ENCODE measurements around the gene RAD21L1. TPM values are rescaled to one million over a fixed set of nuclear protein-coding genes. Genes with fewer than 3 reads are reported as not detected.

RAD21L1 gene
- total RNA-seq, 4 donors from 2014 or later = 0.34 TPM; not detected in 3

DNA sequence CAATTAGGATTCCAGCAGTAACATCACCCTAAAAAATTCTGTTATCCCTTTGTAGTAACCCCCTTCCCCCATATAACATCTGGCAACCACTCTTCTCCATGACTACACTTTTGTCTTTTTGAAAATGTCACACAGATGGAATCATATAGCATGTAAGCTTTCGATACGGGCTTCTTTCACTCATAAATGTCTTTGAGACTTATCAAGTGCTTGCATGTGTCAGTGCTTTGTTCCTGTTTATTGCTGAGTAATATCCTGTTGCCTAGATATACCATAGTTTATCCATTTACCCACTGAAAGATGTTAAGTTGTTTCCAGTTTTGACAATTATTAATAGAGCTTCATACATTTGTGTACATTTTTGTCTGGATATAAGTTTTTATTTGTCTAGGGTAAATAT, 29.8 kb downstream of the RAD21L1 start:
- TF ChIP-seq POLR2A (IDR thresholded peaks at IDR 0.05) (no peak), POLR2AphosphoS5 (IDR thresholded peaks at IDR 0.05) (no peak), EP300 (IDR thresholded peaks at IDR 0.05) (no peak)
- TF ChIP-seq, protein P1, sequence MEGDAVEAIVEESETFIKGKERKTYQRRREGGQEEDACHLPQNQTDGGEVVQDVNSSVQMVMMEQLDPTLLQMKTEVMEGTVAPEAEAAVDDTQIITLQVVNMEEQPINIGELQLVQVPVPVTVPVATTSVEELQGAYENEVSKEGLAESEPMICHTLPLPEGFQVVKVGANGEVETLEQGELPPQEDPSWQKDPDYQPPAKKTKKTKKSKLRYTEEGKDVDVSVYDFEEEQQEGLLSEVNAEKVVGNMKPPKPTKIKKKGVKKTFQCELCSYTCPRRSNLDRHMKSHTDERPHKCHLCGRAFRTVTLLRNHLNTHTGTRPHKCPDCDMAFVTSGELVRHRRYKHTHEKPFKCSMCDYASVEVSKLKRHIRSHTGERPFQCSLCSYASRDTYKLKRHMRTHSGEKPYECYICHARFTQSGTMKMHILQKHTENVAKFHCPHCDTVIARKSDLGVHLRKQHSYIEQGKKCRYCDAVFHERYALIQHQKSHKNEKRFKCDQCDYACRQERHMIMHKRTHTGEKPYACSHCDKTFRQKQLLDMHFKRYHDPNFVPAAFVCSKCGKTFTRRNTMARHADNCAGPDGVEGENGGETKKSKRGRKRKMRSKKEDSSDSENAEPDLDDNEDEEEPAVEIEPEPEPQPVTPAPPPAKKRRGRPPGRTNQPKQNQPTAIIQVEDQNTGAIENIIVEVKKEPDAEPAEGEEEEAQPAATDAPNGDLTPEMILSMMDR (IDR thresholded peaks at IDR 0.05) = no peak
- WGBS = 60% methylated on average over 2 of the region's 2 CpGs
- Histone ChIP-seq H3K27me3 (peaks cover 29% of the 10 kb centered on the region), H3K4me3 (no peak overlapping the region), H3K9me3 (no peaks in the 10 kb centered on the region), H3K27ac (no peak overlapping the region), H3K4me1 (no peaks in the 10 kb centered on the region), H3K36me3 (no peaks in the 10 kb centered on the region)
- no peak for DNase-seq (ENCODE audit: low spot score in 2 of 2)

DNA sequence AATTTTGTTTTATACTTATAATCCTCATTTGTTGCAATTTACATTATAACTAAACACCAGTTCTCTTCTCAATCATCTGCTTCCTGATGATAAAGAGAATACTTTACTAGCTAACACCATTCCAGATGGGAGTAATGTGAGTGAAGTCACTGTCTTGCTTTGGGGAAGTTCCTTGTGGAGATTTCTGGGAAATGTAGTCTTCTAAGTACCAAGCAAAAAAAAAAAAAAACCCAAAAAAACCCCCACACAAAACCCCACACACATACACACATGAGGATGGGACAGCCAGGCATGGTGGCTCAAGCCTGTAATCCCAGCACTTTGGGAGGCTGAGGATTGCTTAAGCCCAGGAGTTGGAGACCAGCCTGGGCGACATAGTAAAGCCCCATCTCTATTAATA, 38.0 kb downstream of the RAD21L1 start:
- Histone ChIP-seq H3K36me3 (no peaks in the 10 kb centered on the region), H3K4me1 (peaks cover 18% of the 10 kb centered on the region), H3K27me3 (no peaks in the 10 kb centered on the region), H3K4me3 (no peak overlapping the region), H3K9me3 (no peaks in the 10 kb centered on the region), H3K27ac (no peak overlapping the region)
- no peak for TF ChIP-seq POLR2A (IDR thresholded peaks at IDR 0.05)
- TF ChIP-seq, protein P1 (IDR thresholded peaks at IDR 0.05) = no peak
- 74% methylated on average over 1 of the region's 1 CpG for WGBS
- no peak for DNase-seq (ENCODE audit: low spot score in 2 of 2)

DNA sequence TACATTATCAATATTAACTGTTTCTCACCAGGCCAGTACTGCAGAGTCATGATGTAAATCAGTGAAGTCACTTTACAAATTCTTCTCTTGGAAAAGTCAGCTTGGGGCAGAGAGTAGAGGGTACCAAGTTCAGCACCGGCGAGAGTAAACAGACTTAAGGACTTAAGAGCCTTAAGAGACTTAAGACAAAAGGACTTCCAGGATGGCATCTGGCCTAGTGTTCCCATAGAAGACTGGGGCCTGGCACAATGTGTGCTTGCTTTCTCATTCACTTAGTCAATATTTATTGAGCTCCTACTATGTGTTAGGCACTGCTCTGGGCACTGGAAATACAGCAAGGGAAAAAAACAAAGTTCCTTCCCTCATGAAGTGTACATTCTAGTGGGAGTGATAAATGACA, 38.9 kb downstream of the RAD21L1 start:
- no peaks in the 10 kb centered on the region for H3K9me3 ChIP-seq
- H3K36me3 ChIP-seq = no peaks in the 10 kb centered on the region
- no peak overlapping the region for H3K27ac ChIP-seq
- no peaks in the 10 kb centered on the region for H3K27me3 ChIP-seq
- WGBS = 93% methylated on average over 2 of the region's 2 CpGs
- H3K4me1 ChIP-seq = peaks cover 18% of the 10 kb centered on the region
- DNase-seq (ENCODE audit: low spot score in 2 of 2) = no peak
- no peak overlapping the region for H3K4me3 ChIP-seq
- TF ChIP-seq POLR2AphosphoS5 (IDR thresholded peaks at IDR 0.05) = no peak
- TF ChIP-seq, protein P1 (IDR thresholded peaks at IDR 0.05) = no peak
- TF ChIP-seq EP300 (IDR thresholded peaks at IDR 0.05) = no peak
- TF ChIP-seq POLR2A (IDR thresholded peaks at IDR 0.05) = no peak

DNA sequence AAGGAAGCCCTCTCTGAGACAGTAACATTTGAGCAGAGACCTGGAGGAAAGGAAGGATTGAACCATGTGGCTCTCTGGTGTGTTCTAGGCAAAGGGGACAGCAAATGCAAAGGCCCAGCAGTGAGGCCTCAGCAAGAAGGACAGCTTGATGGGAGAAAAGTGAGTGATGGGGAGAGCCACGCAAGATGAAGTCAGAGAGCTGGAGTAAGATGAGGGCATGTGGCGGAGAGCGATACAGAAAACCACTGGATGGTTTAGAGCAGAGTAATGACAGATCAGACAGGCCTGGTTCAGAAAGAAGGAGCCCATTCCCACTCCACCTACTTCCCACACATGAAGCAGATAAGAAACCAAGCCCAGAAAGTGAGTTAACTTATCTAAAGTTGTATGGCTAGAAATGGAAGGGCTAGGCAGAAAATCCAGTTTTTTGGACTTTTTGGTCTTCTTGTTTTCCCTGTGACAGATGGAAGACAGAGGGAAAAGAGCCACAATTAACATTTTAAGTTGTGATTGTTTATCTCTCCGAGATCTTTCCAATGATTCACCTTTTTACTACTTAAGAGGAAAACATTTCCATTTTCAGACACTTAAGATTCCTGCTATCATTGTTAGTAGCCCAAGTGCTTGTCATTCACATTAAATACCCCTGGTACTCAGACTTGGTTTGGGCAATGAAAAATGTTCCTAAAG, 39.5 kb downstream of the RAD21L1 start:
- TF ChIP-seq, protein P1 (IDR thresholded peaks at IDR 0.05) = no peak
- no peak for TF ChIP-seq POLR2AphosphoS5 (IDR thresholded peaks at IDR 0.05)
- Histone ChIP-seq H3K4me3 (peak overlapping the region; percentile 92), H3K27ac (no peak overlapping the region), H3K36me3 (no peaks in the 10 kb centered on the region), H3K4me1 (peaks cover 18% of the 10 kb centered on the region), H3K27me3 (no peaks in the 10 kb centered on the region), H3K9me3 (no peaks in the 10 kb centered on the region)
- no peak for DNase-seq (ENCODE audit: low spot score in 2 of 2)
- 87% methylated on average over 4 of the region's 4 CpGs for WGBS

DNA sequence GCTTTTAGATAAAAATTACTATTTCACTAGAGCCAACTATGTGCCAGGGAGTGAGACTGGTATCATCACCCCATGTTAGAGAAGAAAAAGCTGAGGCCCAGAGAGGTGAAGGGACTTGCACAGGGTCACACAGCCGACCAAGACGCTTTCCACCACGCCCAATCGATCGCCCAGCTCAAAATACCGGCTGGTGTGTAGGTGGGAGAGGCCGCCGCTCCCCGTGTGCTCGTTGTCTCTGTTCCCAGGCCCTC, 40.0 kb downstream of the RAD21L1 start:
- Histone ChIP-seq H3K4me3 (peak overlapping the region; percentile 92), H3K36me3 (no peaks in the 10 kb centered on the region), H3K9me3 (no peaks in the 10 kb centered on the region), H3K27ac (no peak overlapping the region), H3K27me3 (no peaks in the 10 kb centered on the region), H3K4me1 (peaks cover 18% of the 10 kb centered on the region)
- DNase-seq (ENCODE audit: low spot score in 2 of 2) = no peak
- WGBS = 0% methylated on average over 10 of the region's 10 CpGs
- TF ChIP-seq POLR2A (IDR thresholded peaks at IDR 0.05) (no peak), EP300 (IDR thresholded peaks at IDR 0.05) (no peak), POLR2AphosphoS5 (IDR thresholded peaks at IDR 0.05) (no peak)
- TF ChIP-seq, protein P1 (IDR thresholded peaks at IDR 0.05) = no peak
